GM12892 (cell line): ENCODE data around the gene HPCAL1.
"Not testable (repeated sequence)": the region's sequence is repeated elsewhere in the genome, so short reads cannot be mapped to it uniquely, and the experiment has no call there.

Experiments
- POLR2A ChIP-seq: IDR thresholded peaks from 2 replicates; pipeline ENCODE4 v1.6.1; 2011; ENCODE audit warnings: low read depth, low read length, control low read depth
- POLR2AphosphoS5 ChIP-seq: IDR thresholded peaks from 2 replicates; pipeline ENCODE4 v1.6.1; 2011; ENCODE audit warnings: low read depth, low read length, control low read depth

DNA sequence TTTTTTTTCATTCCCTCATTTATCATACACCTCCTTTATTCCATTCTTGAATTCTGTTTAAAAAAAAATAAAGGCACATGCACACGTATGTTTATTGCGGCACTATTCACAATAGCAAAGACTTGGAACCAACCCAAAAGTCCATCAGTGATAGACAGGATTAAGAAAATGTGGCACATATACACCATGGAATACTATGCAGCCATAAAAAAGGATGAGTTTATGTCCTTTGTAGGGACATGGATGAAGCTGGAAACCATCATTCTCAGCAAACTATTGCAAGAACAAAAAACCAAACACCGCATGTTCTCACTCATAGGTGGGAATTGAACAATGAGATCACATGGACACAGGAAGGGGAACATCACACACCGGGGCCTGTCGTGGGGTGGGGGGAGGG is 39.2 kb upstream of the HPCAL1 start:
- TF ChIP-seq POLR2AphosphoS5, POLR2A: not testable (repeated sequence)
